Keratinocyte (primary cell): ENCODE results near the gene PSMB9. TPM values are rescaled to one million over a fixed set of nuclear protein-coding genes. Genes with fewer than 3 reads are reported as not detected.
"Not testable (repeated sequence)": the region's sequence is repeated elsewhere in the genome, so short reads cannot be mapped to it uniquely, and the experiment has no call there.

Experiments
- DNase-seq: peaks from one replicate; pipeline ENCODE4 v3.0.0-alpha.2; 2011; ENCODE audit warnings: low read depth, missing footprints, low spot score
- FAIRE-seq: peaks from 2 replicates; lab custom pipeline; 2011; peaks lifted over from hg19 to GRCh38; lab: Jason Lieb, UNC
- H2AFZ ChIP-seq: 2 replicates; pipeline ENCODE4 v1.6.0; 2012; ENCODE audit warnings: low read length, control low read depth, inconsistent platforms; ENCODE audit not compliant: control insufficient read depth
- H3K27ac ChIP-seq: 2 replicates; pipeline ENCODE4 v1.5.1; 2011; ENCODE audit warnings: low read length; ENCODE audit not compliant: control insufficient read depth, insufficient read depth
- H3K27me3 ChIP-seq: 3 replicates; pipeline ENCODE4 v1.6.0; 2011; ENCODE audit warnings: low read length; ENCODE audit not compliant: control insufficient read depth, insufficient read depth; ENCODE audit errors: extremely low read depth
- H3K36me3 ChIP-seq, 2 experiments: 2 replicates in 1 of 2; 3 replicates in 1 of 2; pipeline ENCODE4 v1.5.1; 2011; ENCODE audit warnings: low read length in 2 of 2, mild to moderate bottlenecking in 1 of 2; ENCODE audit not compliant: control insufficient read depth in 2 of 2, insufficient read depth in 2 of 2; ENCODE audit errors: extremely low read depth in 1 of 2
- H3K4me1 ChIP-seq: 3 replicates; pipeline ENCODE4 v1.5.1; 2011; ENCODE audit warnings: low read length; ENCODE audit not compliant: control insufficient read depth, insufficient read depth; ENCODE audit errors: extremely low read depth
- H3K4me2 ChIP-seq: 3 replicates; pipeline ENCODE4 v1.6.0; 2011; ENCODE audit warnings: low read depth, low read length; ENCODE audit not compliant: control insufficient read depth, insufficient read depth; ENCODE audit errors: extremely low read depth
- H3K4me3 ChIP-seq, 3 experiments: fragments of 200-600 bp in 1 of 3; sonication (generic) in 1 of 3; 2 replicates in 2 of 3; 3 replicates in 1 of 3; pipeline ENCODE4 v1.5.1; 2011 to 2016; ENCODE audit warnings: low read length in 3 of 3, mild to moderate bottlenecking in 3 of 3, control low read depth in 2 of 3, inconsistent platforms in 1 of 3, low read depth in 1 of 3, mixed read lengths in 1 of 3, mixed run types in 1 of 3, moderate library complexity in 1 of 3; ENCODE audit not compliant: control insufficient read depth in 2 of 3, insufficient read depth in 2 of 3; ENCODE audit errors: extremely low read depth in 1 of 3
- H3K79me2 ChIP-seq: 2 replicates; pipeline ENCODE4 v1.6.0; 2012; ENCODE audit warnings: low read length; ENCODE audit not compliant: control insufficient read depth, insufficient read depth
- H3K9ac ChIP-seq: 3 replicates; pipeline ENCODE4 v1.6.0; 2011; ENCODE audit warnings: low read length; ENCODE audit not compliant: control insufficient read depth, insufficient read depth; ENCODE audit errors: extremely low read depth
- H3K9me1 ChIP-seq: 3 replicates; pipeline ENCODE4 v1.6.0; 2011; ENCODE audit warnings: low read length; ENCODE audit not compliant: control insufficient read depth, insufficient read depth; ENCODE audit errors: extremely low read depth
- H3K9me3 ChIP-seq: 2 replicates; pipeline ENCODE4 v1.5.1; 2012; ENCODE audit warnings: low read depth, low read length; ENCODE audit not compliant: control insufficient read depth
- H4K20me1 ChIP-seq: 3 replicates; pipeline ENCODE4 v1.6.0; 2011; ENCODE audit warnings: low read length; ENCODE audit not compliant: control insufficient read depth, insufficient read depth; ENCODE audit errors: extremely low read depth
- CTCF ChIP-seq, 3 experiments: IDR thresholded peaks in 1 of 3; conservative IDR thresholded peaks in 1 of 3; optimal IDR thresholded peaks in 1 of 3; 2 replicates in 2 of 3; 3 replicates in 1 of 3; pipeline versions ENCODE3 to v1.5.1; 2011; ENCODE audit warnings: low read length in 3 of 3, mild to moderate bottlenecking in 3 of 3, moderate library complexity in 2 of 3, control low read depth in 1 of 3, inconsistent platforms in 1 of 3; ENCODE audit not compliant: insufficient read depth in 2 of 3; ENCODE audit errors: extremely low read depth in 1 of 3
- EZH2 ChIP-seq: IDR thresholded peaks from one replicate; pipeline ENCODE4 v1.6.1; 2012; ENCODE audit warnings: inconsistent platforms, mild to moderate bottlenecking, low read length, moderate library complexity
- dilution Hi-C: fragments of 300-500 bp; cut with MboI; formaldehyde crosslinking; loops from one replicate; pipeline ENCODE4 v1.7.0; 2020; ENCODE audit warnings: low sequenced_read_pairs; ENCODE audit not compliant: extremely low pct_ligation_motif_present
- polyA minus RNA-seq, 3 experiments: library from RNA; depleted of rRNA, polyadenylated mRNA; stranded (reverse); fragments of >200 nt; gene quantifications; 1 replicate in 1 of 3; 2 replicates in 1 of 3; 3 replicates in 1 of 3; pipeline ENCODE4 v1.2.3, GENCODE V29; 2011
- polyA plus RNA-seq, 5 experiments: library from polyadenylated mRNA; depleted of rRNA in 3 of 5; stranded (reverse) in 3 of 5; stranded (forward) in 1 of 5; unstranded in 1 of 5; fragments of >200 nt; gene quantifications; 1 replicate in 1 of 5; 2 replicates in 3 of 5; 3 replicates in 1 of 5; pipeline versions ENCODE4 v1.2.1 to v1.2.3, GENCODE V29; 2011 to 2012; ENCODE audit warnings: missing spikeins in 2 of 5, low read depth in 1 of 5, low replicate concordance in 1 of 5

Gene PSMB9
- polyA plus RNA-seq = 21.3 to 29.0 TPM (median 25.4 TPM) in 3 replicates
- 0.69 TPM for polyA plus RNA-seq (2011; ENCODE audit: low read depth)
- 10.9 and 17.9 TPM in 2 replicates for polyA plus RNA-seq (2011; cell fraction: cytosol; rRNA removed)
- 6.6 TPM in 2 replicates for polyA plus RNA-seq (2011; cell fraction: nucleus; rRNA removed)
- polyA plus RNA-seq (2012; ENCODE audit: low replicate concordance) = 1.4 and 28.6 TPM in 2 replicates
- 13.0 to 16.5 TPM (median 14.0 TPM) in 3 replicates for polyA minus RNA-seq
- 9.2 TPM for polyA minus RNA-seq (2011; cell fraction: cytosol; rRNA and poly(A)+ RNA removed)
- polyA minus RNA-seq (2011; cell fraction: nucleus; rRNA and poly(A)+ RNA removed) = 1.3 and 1.5 TPM in 2 replicates

- TF ChIP-seq EZH2 = no peak
- TF ChIP-seq CTCF (optimal IDR thresholded peaks at IDR 0.05 in 1 of 3, IDR thresholded peaks at IDR 0.05 in 1 of 3, conservative IDR thresholded peaks at IDR 0.05 in 1 of 3; ENCODE audit: extremely low read depth in 1 of 3, insufficient read depth in 2 of 3, low read length in 3 of 3) = peak; percentile 59 to 83 (median 81)
- no peaks in the 10 kb centered on the region for H4K20me1 ChIP-seq
- no peaks in the 10 kb centered on the region for H3K9me3 ChIP-seq
- dilution Hi-C loops = no loop called here
- peaks cover 24% of the 10 kb centered on the region for H3K4me1 ChIP-seq
- H3K27me3 ChIP-seq = no peaks in the 10 kb centered on the region
- H3K4me3 ChIP-seq = peak within 1 kb of the TSS; percentile 84 to 89 (median 86)
- FAIRE-seq (peak; percentile 41), DNase-seq (peak; percentile 76)
- peak within 1 kb of the TSS; percentile 93 for H3K9ac ChIP-seq
- no peaks in the 10 kb centered on the region for H3K9me1 ChIP-seq
- H3K4me2 ChIP-seq = peak within 1 kb of the TSS; percentile 92
- H3K36me3 ChIP-seq = peaks cover 13 to 15% of the 10 kb centered on the region in 2 experiments
- peak within 1 kb of the TSS; percentile 95 for H3K27ac ChIP-seq
- H2AFZ ChIP-seq = peak within 1 kb of the TSS; percentile 97
- H3K79me2 ChIP-seq = peaks cover 21% of the 10 kb centered on the region
Measured at GRCh38 chr6:32853541-32854375, at the start of gene PSMB9, which contains the start of gene TAP1. TSS of gene PSMB9 (plus strand) at chr6:32854192. CDS start at chr6:32854230, 38 bp downstream. TSS of gene TAP1 (minus strand) at chr6:32853704. CDS start at chr6:32853636, 68 bp downstream.

- H3K27me3 ChIP-seq, H3K27ac ChIP-seq, dilution Hi-C loops: not testable (repeated sequence)
Measured at GRCh38 chr6:32805404-32805803, 48.6 kb upstream of the PSMB9 start.

More at GRCh38 chr6:32805404-32805803, 48.6 kb upstream of the PSMB9 start:
- H2AFZ ChIP-seq, FAIRE-seq, H3K9ac ChIP-seq, H3K9me3 ChIP-seq, H4K20me1 ChIP-seq, H3K4me1 ChIP-seq, H3K79me2 ChIP-seq, H3K4me3 ChIP-seq, H3K9me1 ChIP-seq, H3K4me2 ChIP-seq, H3K36me3 ChIP-seq, DNase-seq: not testable (repeated sequence)
